ENCODE measurements around the gene OR4K14.

- TF ChIP-seq POLR2A (IDR thresholded peaks at IDR 0.05; ENCODE audit: low read length) (no peak), GATA1 (IDR thresholded peaks at IDR 0.05; ENCODE audit: low read depth, low read length) (no peak)
These were observed at the start of gene OR4K14 for GRCh38 chr14:20019257-20019865.
